Ovary (tissue), 3 donors: ENCODE measurements around the gene RYR3.

Experiments used
- CTCF ChIP-seq, 3 donors: fragments of 450-650 bp in 2 of 3; fragments of 200-600 bp in 1 of 3; IDR thresholded peaks; one replicate each; pipeline versions ENCODE4 v1.5.1 to v1.8.0; 2016 to 2022; ENCODE audit warnings: antibody characterized with exemption in 3 of 3, mild to moderate bottlenecking in 1 of 3
- POLR2A ChIP-seq: fragments of 450-650 bp; IDR thresholded peaks from one replicate; pipeline ENCODE4 v1.6.1; 2017; ENCODE audit warnings: antibody characterized with exemption, mild to moderate bottlenecking, moderate library complexity
- donor health status: DM: no; HTN: no; CAD: no.

DNA sequence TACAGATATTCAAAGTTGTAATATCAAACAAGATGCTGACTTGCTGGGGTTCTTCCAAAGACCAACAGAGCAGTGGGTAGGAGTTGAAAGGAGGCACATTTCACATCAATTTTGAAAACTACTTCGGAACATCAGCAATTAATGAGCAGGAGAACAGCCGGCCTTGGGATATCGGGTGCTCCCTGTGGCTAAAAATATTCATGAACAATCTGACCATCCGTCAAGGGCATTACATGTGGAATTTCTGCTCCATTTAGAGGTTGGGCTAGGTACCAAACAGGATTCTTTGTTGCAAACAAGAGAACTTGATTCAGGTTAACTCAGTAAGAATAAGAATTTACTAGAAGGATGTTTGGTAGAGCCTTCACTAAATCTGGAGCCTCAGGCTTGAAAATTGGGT lies 223.9 kb downstream of the RYR3 start:
- TF ChIP-seq CTCF (IDR thresholded peaks at IDR 0.05), result no peak
- TF ChIP-seq POLR2A, result no peak
